HG02763 (cell line): ENCODE data around the gene CHMP4A.
"Not testable (repeated sequence)": the region's sequence is repeated elsewhere in the genome, so short reads cannot be mapped to it uniquely, and the experiment has no call there.

Source experiments
- ATAC-seq: cut with Tn5 transposase; IDR thresholded peaks from one replicate; pipeline ENCODE4 v1.9.1; 2021; ENCODE audit warnings: mild to moderate bottlenecking, moderate library complexity; ENCODE audit not compliant: unreplicated experiment

CHMP4A gene

DNA sequence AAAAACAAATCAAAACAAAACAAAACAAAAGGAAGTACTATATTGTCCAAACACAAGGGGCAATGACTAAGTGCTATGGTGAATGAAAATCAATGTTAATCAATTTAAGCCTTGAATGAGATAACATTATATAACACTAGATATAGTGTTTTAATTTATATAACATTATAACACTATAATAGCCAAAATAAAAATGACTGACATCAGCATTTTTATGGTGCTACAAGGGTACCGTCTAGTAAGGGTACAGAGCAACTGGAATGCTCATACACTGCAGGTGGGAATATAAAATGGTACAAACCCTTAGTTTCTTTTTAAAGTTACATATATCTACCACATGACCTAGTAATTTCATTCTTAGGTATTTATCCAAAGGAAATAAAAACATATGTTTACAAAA is 13.2 kb upstream of the CHMP4A start:
- ATAC-seq, result no peak

DNA sequence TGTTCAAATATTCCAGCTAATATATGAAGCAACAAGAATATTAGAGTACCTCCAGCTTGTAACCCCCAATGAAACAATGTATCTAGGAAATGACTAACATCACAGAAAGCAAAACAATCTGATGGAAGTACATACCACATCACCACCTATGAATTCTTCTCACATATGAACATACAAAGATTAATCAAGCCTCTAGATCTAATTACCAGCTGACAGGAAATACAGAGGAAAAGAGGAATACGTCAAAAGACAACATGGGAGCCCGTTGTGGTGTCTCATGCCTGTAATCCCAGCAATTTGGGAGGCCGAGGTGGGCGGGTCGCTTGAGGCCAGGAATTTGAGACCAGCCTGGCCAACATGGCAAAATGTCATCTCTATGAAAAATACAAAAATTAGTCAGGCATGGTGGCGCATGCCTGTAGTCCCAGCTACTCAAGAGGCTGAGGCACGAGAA is 11.4 kb upstream of the CHMP4A start:
- ATAC-seq, result no peak

DNA sequence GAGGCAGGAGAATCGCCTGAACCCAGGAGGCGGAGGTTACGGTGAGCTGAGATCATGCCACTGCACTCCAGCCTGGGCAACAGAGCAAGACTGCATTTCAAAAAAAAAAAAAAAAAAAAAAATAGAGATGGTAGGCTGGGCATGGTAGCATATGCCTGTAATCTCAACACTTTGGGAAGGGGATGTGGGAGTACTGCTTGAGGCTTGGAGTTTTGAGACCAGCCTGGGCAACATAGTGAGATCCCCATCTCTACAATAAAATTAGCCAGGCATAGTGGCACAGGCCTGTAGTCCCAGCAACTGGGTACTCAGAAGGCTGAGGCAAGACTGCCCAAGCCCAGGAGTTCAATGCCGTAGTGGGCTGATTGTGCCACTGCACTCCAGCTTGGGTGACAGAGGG is 9.7 kb upstream of the CHMP4A start:
- ATAC-seq, result not testable (repeated sequence)

DNA sequence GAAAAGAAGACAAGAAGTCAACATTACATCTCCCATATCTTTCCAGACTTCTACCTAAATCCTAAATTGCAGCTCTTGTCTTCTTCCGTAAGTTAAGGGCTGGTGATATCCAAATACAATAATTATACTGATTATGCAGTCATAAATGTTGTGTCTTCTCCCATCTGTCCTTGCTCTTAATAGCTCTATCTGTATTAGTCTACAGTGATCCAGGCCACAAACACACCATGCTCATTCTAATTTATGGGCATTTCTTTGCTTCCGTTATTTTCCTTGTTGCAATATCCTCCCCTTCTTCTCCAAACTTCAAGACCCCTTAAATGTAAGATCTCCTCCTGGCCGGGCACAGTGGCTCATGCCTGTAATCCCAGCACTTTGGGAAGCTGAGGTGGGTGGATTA is 6.2 kb upstream of the CHMP4A start:
- no peak for ATAC-seq

DNA sequence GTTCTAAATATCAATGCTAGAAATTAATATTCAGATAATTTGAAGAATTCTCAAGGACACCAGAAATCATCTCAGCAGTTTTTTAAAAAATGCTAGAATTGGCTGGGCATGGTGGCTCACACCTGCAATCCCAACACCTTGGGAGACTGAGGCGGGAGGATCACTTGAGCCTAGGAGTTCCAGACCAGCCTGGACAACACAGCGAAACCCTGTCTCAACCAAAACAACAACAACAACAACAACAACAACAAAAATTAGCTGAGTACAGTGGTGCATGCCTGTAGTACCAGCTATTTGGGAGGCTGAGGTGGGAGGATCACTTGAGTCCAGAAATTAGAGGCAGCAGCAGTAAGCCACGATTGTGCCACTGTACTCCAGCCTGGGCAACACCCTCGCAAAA is 5.8 kb upstream of the CHMP4A start:
- no peak for ATAC-seq

DNA sequence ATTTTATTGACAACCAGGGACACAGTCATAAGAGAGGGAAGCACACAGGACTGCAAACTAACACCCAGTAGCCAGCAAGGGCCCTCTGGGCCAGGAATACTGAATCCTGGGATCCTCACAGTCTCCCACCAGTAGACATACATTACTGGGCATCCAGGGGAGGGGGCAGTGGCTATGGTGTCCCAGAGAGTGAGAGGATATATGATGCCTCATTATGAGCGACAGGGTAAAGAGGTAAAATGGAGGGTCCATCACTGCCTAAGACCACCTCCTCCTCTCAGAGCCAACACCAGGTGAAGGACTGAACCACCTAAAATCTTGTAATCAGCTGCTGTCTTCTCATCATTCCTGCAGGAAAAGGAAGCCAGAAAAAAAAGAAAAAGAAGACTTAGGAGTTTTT is 3.6 kb upstream of the CHMP4A start:
- ATAC-seq, result not testable (repeated sequence)

DNA sequence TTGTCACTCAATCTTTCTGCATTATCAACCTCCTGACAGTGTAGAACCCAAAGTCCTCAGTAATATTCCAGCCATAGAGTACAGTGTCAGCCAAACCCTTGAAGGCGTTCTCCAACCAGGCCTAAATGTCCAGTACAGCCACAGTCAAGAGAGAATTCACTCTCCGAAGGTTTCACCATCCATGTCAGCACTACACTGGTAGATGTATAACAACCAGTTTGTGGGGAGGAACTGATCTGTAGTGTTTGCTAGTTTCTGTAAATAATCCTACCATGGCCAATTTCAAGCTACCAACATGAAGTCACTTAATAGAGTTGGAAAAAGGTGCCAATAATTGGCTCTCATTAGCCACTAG is 3.0 kb upstream of the CHMP4A start:
- no peak for ATAC-seq

DNA sequence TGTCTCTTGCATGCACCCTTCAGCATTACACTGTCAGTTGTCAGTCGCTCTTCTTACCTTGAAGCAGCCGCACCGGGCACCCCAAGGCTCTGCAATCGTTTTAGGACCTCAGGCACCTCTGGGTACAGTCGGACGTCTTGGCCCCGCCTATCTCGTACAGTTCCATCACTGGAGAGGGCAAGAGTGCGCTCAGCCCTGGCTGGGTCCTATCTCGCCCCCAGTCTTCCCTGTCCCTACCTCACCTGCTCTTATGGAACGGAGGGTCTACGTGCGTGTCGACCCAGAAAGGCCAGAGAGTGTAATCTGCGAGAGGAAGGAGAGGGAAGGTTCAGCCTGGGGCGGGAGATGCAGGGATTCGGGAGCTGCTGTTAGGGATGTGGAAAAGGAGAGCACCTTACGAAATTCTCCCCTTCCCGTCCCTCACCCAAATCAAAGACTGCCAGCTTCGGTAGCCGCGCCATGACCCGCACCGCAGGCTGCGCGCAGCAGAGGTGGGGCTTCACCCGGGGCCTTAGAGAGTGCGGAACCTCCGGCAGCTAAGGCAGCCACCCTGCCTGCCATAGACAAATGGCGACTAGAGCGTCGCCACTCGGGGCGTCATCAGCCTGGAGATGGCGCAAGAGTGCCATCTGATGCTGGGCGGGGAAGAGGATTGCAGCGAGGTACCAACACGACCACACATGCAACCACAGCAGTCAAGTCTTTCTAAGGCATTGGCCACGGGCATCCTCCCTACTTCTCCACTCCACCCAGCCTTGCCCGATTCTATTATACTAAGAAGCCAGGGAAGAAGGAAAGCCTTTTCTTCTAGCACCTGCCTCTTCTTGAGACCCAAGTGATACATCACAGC is 2.4 kb upstream of the CHMP4A start, which contains the start of gene MDP1:
Gene MDP1 (minus strand): TSS at position 572 of the 850 bp plus-strand sequence. CDS start 111 bp downstream, at position 461.
- ATAC-seq, result peak; percentile 66

DNA sequence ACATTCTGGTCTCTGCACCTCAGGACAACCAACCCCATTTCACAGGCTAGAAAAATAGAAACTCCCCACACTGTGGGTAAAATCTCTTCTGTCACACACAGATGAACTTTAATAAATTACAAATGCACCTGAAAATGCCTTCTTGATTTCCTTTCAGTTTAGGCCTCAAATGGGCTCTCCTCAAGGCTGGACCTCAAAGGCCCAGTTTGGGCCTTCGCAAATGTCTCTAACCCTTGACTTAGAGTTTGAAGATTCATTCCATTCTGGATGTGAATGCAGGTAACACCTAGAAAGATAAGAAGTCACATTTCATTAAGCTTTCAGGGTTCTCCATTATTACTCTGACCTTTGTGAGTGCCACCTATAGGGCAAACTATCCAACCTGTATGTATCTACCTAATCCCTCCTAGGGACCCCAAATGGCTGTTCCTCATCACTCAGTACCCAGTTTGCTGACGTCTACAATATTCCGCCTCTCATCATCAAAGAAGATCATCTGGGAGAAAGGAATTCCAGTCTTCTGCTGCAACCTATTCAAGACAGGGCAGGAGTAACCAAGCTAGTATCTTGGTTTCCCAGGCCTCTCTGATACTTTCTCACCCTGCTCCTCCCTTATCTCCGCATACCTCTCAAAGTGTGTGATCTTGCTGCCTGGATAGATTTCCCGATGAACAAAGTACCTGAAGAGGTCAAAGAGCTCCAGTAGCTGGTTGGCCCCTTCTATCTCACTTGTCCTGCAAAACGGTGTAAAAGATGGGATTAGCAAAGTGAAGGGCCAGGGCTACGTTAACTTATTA is 776 bp upstream of the CHMP4A start:
- no peak for ATAC-seq

DNA sequence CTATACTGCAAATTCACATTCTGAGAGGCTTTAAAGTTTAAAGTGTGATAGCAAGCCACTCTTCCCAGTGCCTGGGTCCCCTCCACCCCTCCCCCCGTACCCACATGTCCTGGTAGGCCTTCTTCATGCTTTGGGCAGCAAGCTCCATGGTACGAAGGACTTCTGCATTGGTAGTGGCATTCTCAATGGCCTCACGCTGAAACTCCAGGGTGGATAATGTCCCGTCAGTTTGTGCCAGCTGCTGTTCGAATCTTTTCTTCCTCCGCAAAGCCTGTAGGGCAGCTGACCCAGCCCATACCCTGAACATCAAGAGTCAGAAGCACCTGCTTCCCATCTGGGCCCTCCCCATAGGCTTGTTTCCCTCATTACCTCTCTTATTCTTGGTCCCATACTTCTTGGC is 2.0 kb downstream of the CHMP4A start:
- ATAC-seq, result no peak

DNA sequence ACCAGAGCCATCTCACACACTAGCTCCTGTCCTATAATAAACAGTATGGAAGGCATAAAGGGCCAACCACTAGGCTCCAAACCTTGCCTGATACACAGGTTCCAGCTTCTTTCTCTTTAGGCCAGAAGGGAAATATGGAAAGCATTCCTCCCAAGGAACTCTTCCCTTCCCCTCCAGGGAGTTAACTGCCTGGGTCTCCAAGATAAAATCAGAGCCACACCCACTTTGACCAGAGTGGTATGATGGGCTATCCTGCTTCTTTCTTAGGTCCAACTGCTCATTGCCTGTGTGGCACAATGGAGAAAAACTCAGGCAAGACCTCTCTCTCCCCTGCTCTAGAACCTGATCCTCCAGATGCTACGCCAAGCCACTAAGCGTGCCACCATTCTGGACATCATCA is 5.7 kb downstream of the CHMP4A start:
- ATAC-seq, result no peak

DNA sequence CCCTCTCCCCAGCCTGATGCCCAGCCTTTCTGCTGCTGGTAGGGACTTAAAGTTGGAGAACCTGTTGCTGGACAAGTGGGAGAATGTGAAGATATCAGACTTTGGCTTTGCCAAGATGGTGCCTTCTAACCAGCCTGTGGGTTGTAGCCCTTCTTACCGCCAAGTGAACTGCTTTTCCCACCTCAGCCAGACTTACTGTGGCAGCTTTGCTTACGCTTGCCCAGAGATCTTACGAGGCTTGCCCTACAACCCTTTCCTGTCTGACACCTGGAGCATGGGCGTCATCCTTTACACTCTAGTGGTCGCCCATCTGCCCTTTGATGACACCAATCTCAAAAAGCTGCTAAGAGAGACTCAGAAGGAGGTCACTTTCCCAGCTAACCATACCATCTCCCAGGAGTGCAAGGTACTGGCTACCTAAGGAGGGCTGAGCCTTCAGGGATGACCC is 6.2 kb downstream of the CHMP4A start:
- ATAC-seq, result no peak

DNA sequence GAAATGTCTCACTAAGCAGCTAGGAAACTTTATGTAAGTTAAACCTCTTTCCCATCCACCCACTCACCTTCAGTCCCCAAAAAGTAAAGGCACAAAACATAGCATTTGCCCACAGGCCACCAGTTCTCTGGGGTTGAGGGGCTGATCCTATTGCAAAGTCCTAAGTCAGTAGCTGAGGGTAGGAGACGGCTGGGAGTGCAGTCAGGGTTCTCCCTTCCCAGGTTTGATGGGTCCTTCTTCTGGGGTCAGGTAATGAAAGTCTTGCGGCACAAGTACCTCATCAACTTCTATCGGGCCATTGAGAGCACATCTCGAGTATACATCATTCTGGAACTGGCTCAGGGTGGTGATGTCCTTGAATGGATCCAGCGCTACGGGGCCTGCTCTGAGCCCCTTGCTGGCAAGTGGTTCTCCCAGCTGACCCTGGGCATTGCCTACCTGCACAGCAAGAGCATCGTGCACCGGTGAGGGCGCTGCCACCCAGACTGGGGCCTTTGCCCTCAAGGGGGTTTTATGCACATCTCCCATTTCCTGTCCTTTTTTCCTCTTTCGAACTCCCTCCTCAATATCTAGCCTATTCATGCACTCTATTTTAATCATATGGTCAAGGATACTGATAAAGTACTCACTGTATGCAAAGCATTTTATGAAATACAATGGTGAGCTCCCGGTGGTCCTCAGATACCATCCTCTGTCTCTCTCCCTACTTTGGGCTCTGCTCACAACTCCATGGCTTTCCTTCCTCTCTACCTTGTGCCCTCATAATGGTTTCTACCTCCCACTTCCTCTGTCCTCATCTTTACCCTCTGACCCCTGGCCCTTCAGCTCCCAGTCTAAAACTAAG is 6.8 kb downstream of the CHMP4A start:
- ATAC-seq, result no peak

DNA sequence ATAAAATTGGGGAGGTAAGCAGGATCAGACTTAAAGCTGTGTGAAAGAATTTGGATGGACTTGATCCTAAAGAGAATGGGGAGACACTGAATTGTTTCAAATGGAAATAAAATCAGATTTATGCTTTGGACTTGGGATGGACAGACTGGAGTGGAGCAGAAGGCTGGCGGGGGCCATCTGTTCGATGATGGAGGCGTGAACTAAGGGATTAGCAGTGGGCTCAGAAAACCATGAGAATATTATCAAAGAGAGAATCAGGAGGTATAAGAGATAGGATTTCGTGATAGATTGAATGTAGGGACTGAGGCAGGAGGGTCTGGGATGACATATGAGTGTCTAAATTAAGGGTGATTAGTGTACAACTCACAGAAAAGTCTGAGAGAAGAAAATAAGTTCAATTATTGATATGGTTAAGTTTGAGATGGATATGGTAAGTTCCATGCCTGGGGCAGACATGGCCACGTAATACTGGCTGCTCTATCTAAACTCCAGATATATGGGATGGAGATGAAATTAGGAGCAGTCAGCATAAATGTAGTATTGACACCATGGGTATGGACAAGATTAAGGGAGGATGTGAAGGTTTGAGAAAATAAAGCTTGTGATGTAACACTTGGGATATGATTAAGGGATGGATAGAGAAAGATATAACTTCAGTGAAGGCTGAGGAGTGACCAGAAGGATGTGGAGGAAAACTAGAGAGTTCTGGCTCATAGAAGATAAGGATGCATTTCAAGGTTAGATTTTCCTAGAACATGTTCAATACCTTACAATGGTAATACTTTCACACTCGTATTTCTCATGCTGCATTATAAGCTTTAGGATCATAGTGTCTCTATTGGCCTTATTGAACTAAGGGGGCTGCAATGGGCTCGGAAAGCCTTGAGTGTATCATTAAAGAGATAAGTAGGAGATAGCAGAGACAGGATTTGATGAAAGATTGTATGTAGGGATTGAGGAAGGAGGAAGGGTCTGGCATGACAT is 8.8 kb downstream of the CHMP4A start:
- no peak for ATAC-seq

DNA sequence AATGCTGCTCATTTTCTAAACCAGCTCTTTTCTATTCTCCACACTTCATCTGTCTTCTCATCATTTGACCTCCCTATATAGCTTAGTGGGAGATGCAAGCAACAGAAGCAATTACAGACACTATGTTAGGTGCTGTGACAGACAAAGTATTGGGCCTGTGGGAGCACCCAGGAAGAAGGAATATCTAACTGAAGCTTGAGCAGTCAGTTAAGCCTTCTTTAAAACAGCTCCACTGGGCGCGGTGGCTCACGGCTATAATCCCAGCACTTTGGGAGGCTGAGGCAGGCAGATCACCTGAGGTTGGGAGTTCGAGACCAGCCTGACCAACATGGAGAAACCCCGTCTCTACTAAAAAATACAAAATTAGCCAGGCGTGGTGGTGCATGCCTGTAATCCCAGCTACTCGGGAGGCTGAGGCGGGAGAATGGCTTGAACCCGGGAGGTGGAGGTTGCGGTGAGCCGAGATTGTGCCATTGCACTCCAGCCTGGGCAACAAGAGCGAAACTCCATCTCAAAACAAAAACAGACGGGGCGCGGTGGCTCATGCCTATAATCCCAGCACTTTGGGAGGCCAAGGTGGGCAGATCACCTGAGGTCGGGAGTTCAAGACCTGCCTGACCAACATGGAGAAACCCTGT is 9.9 kb downstream of the CHMP4A start:
- ATAC-seq, result not testable (repeated sequence)

DNA sequence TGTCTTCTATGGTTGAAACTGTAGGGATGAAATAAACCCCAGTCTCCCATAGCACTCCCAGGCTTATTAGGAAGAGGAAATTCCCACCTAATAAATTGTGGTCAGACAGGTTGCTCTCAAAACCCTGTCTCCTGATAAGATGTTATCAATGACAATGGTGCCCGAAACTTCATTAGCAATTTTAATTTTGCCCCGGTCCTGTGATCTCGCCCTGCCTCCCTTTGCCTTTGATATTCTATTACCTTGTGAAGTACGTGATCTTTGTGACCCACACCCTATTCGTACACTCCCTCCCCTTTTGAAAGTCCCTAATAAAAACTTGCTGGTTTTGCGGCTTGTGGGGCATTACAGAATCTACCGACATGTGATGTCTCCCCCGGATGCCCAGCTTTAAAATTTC is 10.8 kb downstream of the CHMP4A start:
- ATAC-seq, result not testable (repeated sequence)

DNA sequence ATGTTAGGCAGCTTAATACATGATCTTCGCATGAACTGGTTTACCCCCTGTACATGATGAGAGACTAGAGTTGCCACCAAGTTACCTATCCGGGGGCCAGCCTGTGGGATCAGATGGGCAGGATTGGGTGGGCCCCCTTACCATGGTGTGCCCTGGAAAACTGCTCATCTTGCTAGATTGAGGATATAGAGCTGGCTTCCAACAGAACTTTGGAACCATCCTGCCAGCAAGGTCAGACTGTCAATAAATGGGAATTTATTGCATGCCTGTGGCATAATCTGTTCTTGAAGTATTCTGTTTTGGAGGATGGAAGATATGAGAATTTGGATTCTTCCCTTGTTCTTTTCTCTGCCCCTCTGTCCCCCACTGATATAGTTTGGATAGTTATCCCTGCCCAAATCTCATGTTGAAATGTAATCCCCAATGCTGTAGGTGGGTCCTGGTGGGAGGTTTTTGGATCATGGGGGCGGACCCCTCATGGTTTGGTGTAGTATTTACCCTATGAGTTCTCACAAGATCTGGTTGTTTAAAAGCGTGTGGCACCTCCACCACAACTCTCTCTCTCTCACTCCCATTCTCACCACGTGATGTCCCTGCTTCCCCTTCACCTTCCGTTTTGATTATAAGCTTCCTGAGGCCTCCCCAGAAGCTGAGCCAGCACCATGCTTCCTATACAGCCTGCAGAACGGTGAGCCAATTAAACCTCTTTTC is 14.3 kb downstream of the CHMP4A start:
- no peak for ATAC-seq

DNA sequence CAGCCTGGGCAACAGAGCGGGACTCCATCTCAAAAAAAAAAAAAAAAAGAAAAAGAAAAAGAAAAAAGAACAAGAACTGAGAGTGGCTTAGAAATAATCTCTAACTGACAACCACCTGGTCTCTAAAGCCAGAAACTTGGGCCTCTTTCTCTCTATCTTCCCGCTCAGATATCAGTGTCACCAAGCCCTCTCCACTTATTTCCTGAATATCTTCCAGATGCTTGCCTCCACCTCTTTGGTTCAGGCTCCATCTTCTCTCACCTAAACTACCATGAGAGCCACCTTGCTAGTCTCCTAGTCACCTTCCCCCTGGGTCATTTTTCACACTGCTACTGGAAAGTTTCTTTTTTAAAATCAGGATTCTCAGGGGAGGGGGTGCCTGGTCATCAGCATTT is 16.2 kb downstream of the CHMP4A start:
- ATAC-seq, result no peak
